ENCODE data around the gene SLC35F6.

- TF ChIP-seq POLR2A (IDR thresholded peaks at IDR 0.05): no peak
- TF ChIP-seq CTCF (IDR thresholded peaks at IDR 0.05): no peak
These were observed 21.9 kb upstream of the SLC35F6 start for GRCh38 chr2:26742048-26742770.
